ENCODE data around the gene EDEM2. TPM values are rescaled to one million over a fixed set of nuclear protein-coding genes. Genes with fewer than 3 reads are reported as not detected.
A peak's percentile ranks its signal among the peaks of the same experiment; 100 is the strongest.
"Not testable (repeated sequence)": the region's sequence is repeated elsewhere in the genome, so short reads cannot be mapped to it uniquely, and the experiment has no call there.

EDEM2 gene
- total and polyA plus RNA-seq, 5 donors from 2014 or later = 22.7 to 52.1 (median 49.7) TPM

GRCh38 chr20:35147575-35148071, 487 bp upstream of the EDEM2 start:
- Histone ChIP-seq H3K27ac (ENCODE audit: insufficient read depth, low read length, poor library complexity, severe bottlenecking) (peak overlapping the region; percentile 73), H3K4me3 (ENCODE audit: low read depth, low read length) (peak overlapping the region; percentile 93), H3K4me1 (ENCODE audit: control insufficient read depth, insufficient read depth, low read length, poor library complexity, severe bottlenecking) (peaks cover 29% of the 10 kb centered on the region), H3K36me3 (ENCODE audit: control insufficient read depth, insufficient read depth, low read length) (peaks cover 10% of the 10 kb centered on the region)
- not testable (repeated sequence) for H3K27me3 ChIP-seq (ENCODE audit: control insufficient read depth, insufficient read depth, low read length); H3K27me3 Mint-ChIP-seq; H3K9me3 Mint-ChIP-seq; H3K9me3 ChIP-seq (ENCODE audit: control insufficient read depth in 2 of 2, low read length in 2 of 2); DNase-seq; H3K36me3 Mint-ChIP-seq
- peak overlapping the region; percentile 79 to 98 (median 97) for H3K27ac Mint-ChIP-seq
- peak overlapping the region; percentile 98 to 100 (median 99) for H3K4me3 Mint-ChIP-seq
- peaks cover 17 to 49% (median 31%) of the 10 kb centered on the region in 4 donors for H3K4me1 Mint-ChIP-seq
- peak; percentile 9 to 11 for ATAC-seq (ENCODE audit: low read depth in 2 of 2)

GRCh38 chr20:35146299-35146919, 727 bp downstream of the EDEM2 start:
- H3K9me3 ChIP-seq (ENCODE audit: control insufficient read depth in 2 of 2, low read length in 2 of 2) = no peaks in the 10 kb centered on the region
- H3K36me3 Mint-ChIP-seq = peaks cover 17% of the 10 kb centered on the region
- peak overlapping the region; percentile 73 for H3K27ac ChIP-seq (ENCODE audit: insufficient read depth, low read length, poor library complexity, severe bottlenecking)
- no peaks in the 10 kb centered on the region for H3K27me3 Mint-ChIP-seq
- H3K27ac Mint-ChIP-seq = peak overlapping the region; percentile 92 to 98 (median 97)
- peak overlapping the region; percentile 98 to 100 (median 99) for H3K4me3 Mint-ChIP-seq
- peaks cover 29% of the 10 kb centered on the region for H3K4me1 ChIP-seq (ENCODE audit: control insufficient read depth, insufficient read depth, low read length, poor library complexity, severe bottlenecking)
- H3K36me3 ChIP-seq (ENCODE audit: control insufficient read depth, insufficient read depth, low read length) = peaks cover 22% of the 10 kb centered on the region
- H3K27me3 ChIP-seq (ENCODE audit: control insufficient read depth, insufficient read depth, low read length) = no peaks in the 10 kb centered on the region
- H3K4me1 Mint-ChIP-seq = peaks cover 17 to 60% (median 35%) of the 10 kb centered on the region in 4 donors
- H3K4me3 ChIP-seq (ENCODE audit: low read depth, low read length) = peak overlapping the region; percentile 93
- DNase-seq = no peak
- H3K9me3 Mint-ChIP-seq = no peaks in the 10 kb centered on the region
- peak in 1 of 2 donors; percentile 3 for ATAC-seq (ENCODE audit: low read depth in 2 of 2)

GRCh38 chr20:35145141-35145564, 2.0 kb downstream of the EDEM2 start:
- peaks cover 25% of the 10 kb centered on the region for H3K36me3 Mint-ChIP-seq
- Histone ChIP-seq H3K4me1 (ENCODE audit: control insufficient read depth, insufficient read depth, low read length, poor library complexity, severe bottlenecking) (peaks cover 29% of the 10 kb centered on the region), H3K27me3 (ENCODE audit: control insufficient read depth, insufficient read depth, low read length) (no peaks in the 10 kb centered on the region), H3K36me3 (ENCODE audit: control insufficient read depth, insufficient read depth, low read length) (peaks cover 35% of the 10 kb centered on the region), H3K9me3 (ENCODE audit: control insufficient read depth in 2 of 2, low read length in 2 of 2) (no peaks in the 10 kb centered on the region), H3K4me3 (ENCODE audit: low read depth, low read length) (peak overlapping the region; percentile 8), H3K27ac (ENCODE audit: insufficient read depth, low read length, poor library complexity, severe bottlenecking) (peak overlapping the region; percentile 73)
- no peaks in the 10 kb centered on the region for H3K9me3 Mint-ChIP-seq
- H3K4me3 Mint-ChIP-seq = peak overlapping the region; percentile 58 to 93 (median 74)
- H3K4me1 Mint-ChIP-seq = peaks cover 21 to 59% (median 42%) of the 10 kb centered on the region in 4 donors
- H3K27ac Mint-ChIP-seq = peak overlapping the region in 1 of 3 donors; percentile 78
- H3K27me3 Mint-ChIP-seq = no peaks in the 10 kb centered on the region
- ATAC-seq (ENCODE audit: low read depth in 2 of 2) (peak; percentile 30 to 42), DNase-seq (peak in 2 of 3 donors; percentile 52 to 64)

GRCh38 chr20:35144694-35145093, 2.4 kb downstream of the EDEM2 start:
- no peaks in the 10 kb centered on the region for H3K9me3 ChIP-seq (ENCODE audit: control insufficient read depth in 2 of 2, low read length in 2 of 2)
- H3K4me1 ChIP-seq (ENCODE audit: control insufficient read depth, insufficient read depth, low read length, poor library complexity, severe bottlenecking) = peaks cover 29% of the 10 kb centered on the region
- H3K36me3 Mint-ChIP-seq = peaks cover 25% of the 10 kb centered on the region
- H3K4me1 Mint-ChIP-seq = peaks cover 21 to 55% (median 43%) of the 10 kb centered on the region in 4 donors
- H3K27ac ChIP-seq (ENCODE audit: insufficient read depth, low read length, poor library complexity, severe bottlenecking) = no peak overlapping the region
- no peaks in the 10 kb centered on the region for H3K27me3 ChIP-seq (ENCODE audit: control insufficient read depth, insufficient read depth, low read length)
- H3K27ac Mint-ChIP-seq = peak overlapping the region in 2 of 3 donors; percentile 60 to 78
- ATAC-seq (ENCODE audit: low read depth in 2 of 2) (no peak), DNase-seq (no peak)
- H3K4me3 ChIP-seq (ENCODE audit: low read depth, low read length) = no peak overlapping the region
- peaks cover 39% of the 10 kb centered on the region for H3K36me3 ChIP-seq (ENCODE audit: control insufficient read depth, insufficient read depth, low read length)
- H3K27me3 Mint-ChIP-seq = no peaks in the 10 kb centered on the region
- H3K9me3 Mint-ChIP-seq = no peaks in the 10 kb centered on the region
- H3K4me3 Mint-ChIP-seq = peak overlapping the region in 3 of 4 donors; percentile 9 to 77 (median 32)

- peaks cover 38% of the 10 kb centered on the region for H3K36me3 Mint-ChIP-seq
- Histone ChIP-seq H3K9me3 (ENCODE audit: control insufficient read depth in 2 of 2, low read length in 2 of 2) (no peaks in the 10 kb centered on the region), H3K4me3 (ENCODE audit: low read depth, low read length) (no peak overlapping the region), H3K27me3 (ENCODE audit: control insufficient read depth, insufficient read depth, low read length) (no peaks in the 10 kb centered on the region), H3K36me3 (ENCODE audit: control insufficient read depth, insufficient read depth, low read length) (peaks cover 72% of the 10 kb centered on the region), H3K27ac (ENCODE audit: insufficient read depth, low read length, poor library complexity, severe bottlenecking) (no peak overlapping the region), H3K4me1 (ENCODE audit: control insufficient read depth, insufficient read depth, low read length, poor library complexity, severe bottlenecking) (no peaks in the 10 kb centered on the region)
- H3K4me3 Mint-ChIP-seq = no peak overlapping the region
- H3K9me3 Mint-ChIP-seq = no peaks in the 10 kb centered on the region
- no peak for ATAC-seq (ENCODE audit: low read depth in 2 of 2)
- peak overlapping the region in 1 of 3 donors; percentile 31 for H3K27ac Mint-ChIP-seq
- no peaks in the 10 kb centered on the region for H3K27me3 Mint-ChIP-seq
- peaks cover 0 to 8% (median 4%) of the 10 kb centered on the region in 4 donors for H3K4me1 Mint-ChIP-seq
- DNase-seq = no peak
Observed at GRCh38 chr20:35135867-35136586, 11.1 kb downstream of the EDEM2 start.

- Mint-ChIP-seq H3K27me3 (no peaks in the 10 kb centered on the region), H3K36me3 (peaks cover 39% of the 10 kb centered on the region), H3K9me3 (no peaks in the 10 kb centered on the region), H3K4me3 (no peak overlapping the region), H3K27ac (no peak overlapping the region), H3K4me1 (peaks cover 0 to 4% (median 1%) of the 10 kb centered on the region in 4 donors)
- Histone ChIP-seq H3K9me3 (ENCODE audit: control insufficient read depth in 2 of 2, low read length in 2 of 2) (no peaks in the 10 kb centered on the region), H3K4me3 (ENCODE audit: low read depth, low read length) (no peak overlapping the region), H3K36me3 (ENCODE audit: control insufficient read depth, insufficient read depth, low read length) (peaks cover 72% of the 10 kb centered on the region), H3K4me1 (ENCODE audit: control insufficient read depth, insufficient read depth, low read length, poor library complexity, severe bottlenecking) (no peaks in the 10 kb centered on the region), H3K27ac (ENCODE audit: insufficient read depth, low read length, poor library complexity, severe bottlenecking) (no peak overlapping the region), H3K27me3 (ENCODE audit: control insufficient read depth, insufficient read depth, low read length) (no peaks in the 10 kb centered on the region)
- DNase-seq = no peak
- no peak for ATAC-seq (ENCODE audit: low read depth in 2 of 2)
Observed at GRCh38 chr20:35134880-35135279, 12.3 kb downstream of the EDEM2 start.

GRCh38 chr20:35134472-35134871, 12.7 kb downstream of the EDEM2 start:
- Mint-ChIP-seq H3K27ac (no peak overlapping the region), H3K4me3 (no peak overlapping the region), H3K4me1 (peaks cover 0 to 4% (median under 1%) of the 10 kb centered on the region in 4 donors), H3K9me3 (no peaks in the 10 kb centered on the region), H3K36me3 (peaks cover 39% of the 10 kb centered on the region), H3K27me3 (no peaks in the 10 kb centered on the region)
- Histone ChIP-seq H3K9me3 (ENCODE audit: control insufficient read depth in 2 of 2, low read length in 2 of 2) (no peaks in the 10 kb centered on the region), H3K4me3 (ENCODE audit: low read depth, low read length) (no peak overlapping the region), H3K4me1 (ENCODE audit: control insufficient read depth, insufficient read depth, low read length, poor library complexity, severe bottlenecking) (no peaks in the 10 kb centered on the region), H3K27ac (ENCODE audit: insufficient read depth, low read length, poor library complexity, severe bottlenecking) (no peak overlapping the region), H3K27me3 (ENCODE audit: control insufficient read depth, insufficient read depth, low read length) (no peaks in the 10 kb centered on the region), H3K36me3 (ENCODE audit: control insufficient read depth, insufficient read depth, low read length) (peaks cover 72% of the 10 kb centered on the region)
- DNase-seq (no peak), ATAC-seq (ENCODE audit: low read depth in 2 of 2) (no peak)
